Measurements from ENCODE around the gene PHF24. TPM values are rescaled to one million over a fixed set of nuclear protein-coding genes. Genes with fewer than 3 reads are reported as not detected.
"Not testable (repeated sequence)": the region's sequence is repeated elsewhere in the genome, so short reads cannot be mapped to it uniquely, and the experiment has no call there.

Gene PHF24
- total RNA-seq, 1 experiment from 2014 or later, result not detected

GRCh38 chr9:34948451-34948850 is 9.6 kb upstream of the PHF24 start:
- Mint-ChIP-seq H3K36me3 (ENCODE audit: insufficient read depth, unreplicated experiment) (no peaks in the 10 kb centered on the region), H3K4me1 (ENCODE audit: insufficient read depth, unreplicated experiment) (no peaks in the 10 kb centered on the region), H3K9me3 (ENCODE audit: unreplicated experiment) (no peaks in the 10 kb centered on the region), H3K27ac (ENCODE audit: low read depth, unreplicated experiment) (no peak overlapping the region), H3K4me3 (ENCODE audit: unreplicated experiment) (no peak overlapping the region), H3K27me3 (ENCODE audit: insufficient read depth, unreplicated experiment) (peaks cover 47% of the 10 kb centered on the region)
- CTCF ChIA-PET, result no interaction called here
- DNase-seq (ENCODE audit: unreplicated experiment), result no peak
- intact Hi-C loops (cut with micrococcal nuclease), result no loop called here
- POLR2A ChIA-PET, result no interaction called here
- no TSS peak for BruUV-seq (replicated peaks)
- no peak for TF ChIP-seq CTCF (IDR thresholded peaks at IDR 0.05; ENCODE audit: unreplicated experiment)

GRCh38 chr9:34954225-34954624 is 3.9 kb upstream of the PHF24 start:
- POLR2A ChIA-PET, result no interaction called here
- H3K27ac Mint-ChIP-seq (ENCODE audit: low read depth, unreplicated experiment), result no peak overlapping the region
- no peak for TF ChIP-seq CTCF (IDR thresholded peaks at IDR 0.05; ENCODE audit: unreplicated experiment)
- no peak overlapping the region for H3K4me3 Mint-ChIP-seq (ENCODE audit: unreplicated experiment)
- no peak for DNase-seq (ENCODE audit: unreplicated experiment)
- no peaks in the 10 kb centered on the region for H3K4me1 Mint-ChIP-seq (ENCODE audit: insufficient read depth, unreplicated experiment)
- H3K36me3 Mint-ChIP-seq (ENCODE audit: insufficient read depth, unreplicated experiment), result no peaks in the 10 kb centered on the region
- BruUV-seq (replicated peaks), result no TSS peak
- intact Hi-C loops (cut with micrococcal nuclease), result no loop called here
- CTCF ChIA-PET, result interaction anchor here (1.0 kb wide), 1 partner anchor 40 kb away, joined by 3 read pairs; no protein-coding TSS in a partner anchor
- H3K9me3 Mint-ChIP-seq (ENCODE audit: unreplicated experiment), result no peaks in the 10 kb centered on the region
- peaks cover 73% of the 10 kb centered on the region for H3K27me3 Mint-ChIP-seq (ENCODE audit: insufficient read depth, unreplicated experiment)

GRCh38 chr9:34956066-34956465 is 2.0 kb upstream of the PHF24 start:
- CTCF ChIA-PET; H3K27ac Mint-ChIP-seq (ENCODE audit: low read depth, unreplicated experiment); H3K9me3 Mint-ChIP-seq (ENCODE audit: unreplicated experiment); POLR2A ChIA-PET; H3K4me3 Mint-ChIP-seq (ENCODE audit: unreplicated experiment); intact Hi-C loops (cut with micrococcal nuclease); H3K36me3 Mint-ChIP-seq (ENCODE audit: insufficient read depth, unreplicated experiment); H3K4me1 Mint-ChIP-seq (ENCODE audit: insufficient read depth, unreplicated experiment); DNase-seq (ENCODE audit: unreplicated experiment); BruUV-seq (replicated peaks): not testable (repeated sequence)
- H3K27me3 Mint-ChIP-seq (ENCODE audit: insufficient read depth, unreplicated experiment), result peaks cover 75% of the 10 kb centered on the region

- no peak for DNase-seq (ENCODE audit: unreplicated experiment)
- ChIA-PET CTCF (interaction anchor here (0.7 kb wide), 1 partner anchor 195 kb away, joined by 3 read pairs; no protein-coding TSS in a partner anchor), POLR2A (no interaction called here)
- Mint-ChIP-seq H3K36me3 (ENCODE audit: insufficient read depth, unreplicated experiment) (no peaks in the 10 kb centered on the region), H3K9me3 (ENCODE audit: unreplicated experiment) (no peaks in the 10 kb centered on the region), H3K4me3 (ENCODE audit: unreplicated experiment) (no peak overlapping the region), H3K4me1 (ENCODE audit: insufficient read depth, unreplicated experiment) (peaks cover 2% of the 10 kb centered on the region), H3K27ac (ENCODE audit: low read depth, unreplicated experiment) (no peak overlapping the region), H3K27me3 (ENCODE audit: insufficient read depth, unreplicated experiment) (peaks cover 74% of the 10 kb centered on the region)
- no peak for TF ChIP-seq CTCF (IDR thresholded peaks at IDR 0.05; ENCODE audit: unreplicated experiment)
- intact Hi-C loops (cut with micrococcal nuclease), result no loop called here
- BruUV-seq (replicated peaks), result no TSS peak
Measured at GRCh38 chr9:34956648-34957047, 1.4 kb upstream of the PHF24 start.

GRCh38 chr9:34958411-34958982 is 412 bp downstream of the PHF24 start:
- H3K9me3 Mint-ChIP-seq (ENCODE audit: unreplicated experiment), result no peaks in the 10 kb centered on the region
- H3K27ac Mint-ChIP-seq (ENCODE audit: low read depth, unreplicated experiment), result no peak overlapping the region
- DNase-seq (ENCODE audit: unreplicated experiment), result no peak
- intact Hi-C loops (cut with micrococcal nuclease), result no loop called here
- no TSS peak for BruUV-seq (replicated peaks)
- no peak for TF ChIP-seq CTCF (IDR thresholded peaks at IDR 0.05; ENCODE audit: unreplicated experiment)
- CTCF ChIA-PET, result interaction anchor here (0.5 to 1.8 kb wide), 2 partner anchors 27 to 77 kb away, joined by 3 to 7 read pairs; no protein-coding TSS in a partner anchor
- peaks cover 56% of the 10 kb centered on the region for H3K27me3 Mint-ChIP-seq (ENCODE audit: insufficient read depth, unreplicated experiment)
- no peaks in the 10 kb centered on the region for H3K36me3 Mint-ChIP-seq (ENCODE audit: insufficient read depth, unreplicated experiment)
- H3K4me1 Mint-ChIP-seq (ENCODE audit: insufficient read depth, unreplicated experiment), result peaks cover 10% of the 10 kb centered on the region
- no peak overlapping the region for H3K4me3 Mint-ChIP-seq (ENCODE audit: unreplicated experiment)
- POLR2A ChIA-PET, result no interaction called here

Data from MCF 10A (cell line).